ENCODE data around the gene FGF1.

DNA sequence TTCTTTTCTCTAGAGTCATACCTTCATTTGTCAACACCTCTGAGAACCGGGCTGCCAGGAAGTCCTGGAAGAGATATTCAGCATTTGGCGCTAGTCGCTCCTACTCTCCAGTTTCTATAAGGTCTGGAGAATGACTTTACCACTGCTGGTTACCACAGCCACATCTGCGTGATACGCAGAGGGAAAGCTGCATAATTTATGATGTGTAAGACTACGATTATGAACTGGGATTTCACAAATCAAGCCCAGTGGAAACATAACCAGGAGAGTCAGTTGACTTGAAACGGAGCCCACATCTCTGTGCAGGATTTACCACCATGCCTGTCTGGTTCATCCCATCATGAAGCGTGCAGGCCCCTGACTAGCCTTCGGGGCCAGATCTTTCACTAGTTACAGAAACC lies 72.6 kb downstream of the FGF1 start:
- TF ChIP-seq, protein P1, sequence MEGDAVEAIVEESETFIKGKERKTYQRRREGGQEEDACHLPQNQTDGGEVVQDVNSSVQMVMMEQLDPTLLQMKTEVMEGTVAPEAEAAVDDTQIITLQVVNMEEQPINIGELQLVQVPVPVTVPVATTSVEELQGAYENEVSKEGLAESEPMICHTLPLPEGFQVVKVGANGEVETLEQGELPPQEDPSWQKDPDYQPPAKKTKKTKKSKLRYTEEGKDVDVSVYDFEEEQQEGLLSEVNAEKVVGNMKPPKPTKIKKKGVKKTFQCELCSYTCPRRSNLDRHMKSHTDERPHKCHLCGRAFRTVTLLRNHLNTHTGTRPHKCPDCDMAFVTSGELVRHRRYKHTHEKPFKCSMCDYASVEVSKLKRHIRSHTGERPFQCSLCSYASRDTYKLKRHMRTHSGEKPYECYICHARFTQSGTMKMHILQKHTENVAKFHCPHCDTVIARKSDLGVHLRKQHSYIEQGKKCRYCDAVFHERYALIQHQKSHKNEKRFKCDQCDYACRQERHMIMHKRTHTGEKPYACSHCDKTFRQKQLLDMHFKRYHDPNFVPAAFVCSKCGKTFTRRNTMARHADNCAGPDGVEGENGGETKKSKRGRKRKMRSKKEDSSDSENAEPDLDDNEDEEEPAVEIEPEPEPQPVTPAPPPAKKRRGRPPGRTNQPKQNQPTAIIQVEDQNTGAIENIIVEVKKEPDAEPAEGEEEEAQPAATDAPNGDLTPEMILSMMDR (IDR thresholded peaks at IDR 0.05; ENCODE audit: extremely low read depth in 1 of 2, insufficient read depth in 1 of 2, low read depth in 1 of 2, low read length in 2 of 2) = no peak
- no peak for TF ChIP-seq POLR2AphosphoS5 (IDR thresholded peaks at IDR 0.05; ENCODE audit: insufficient read depth, low read depth, low read length)
- no peak for TF ChIP-seq MYC (IDR thresholded peaks at IDR 0.05; ENCODE audit: low read depth, low read length)
- TF ChIP-seq FOS (IDR thresholded peaks at IDR 0.05; ENCODE audit: borderline replicate concordance, insufficient read depth, low read length) = no peak
- TF ChIP-seq POLR2A (IDR thresholded peaks at IDR 0.05; ENCODE audit: low read depth, low read length) = no peak

All from endothelial cell of umbilical vein (primary cell).